Measurements from ENCODE around the gene ADARB2. TPM values are rescaled to one million over a fixed set of nuclear protein-coding genes. Genes with fewer than 3 reads are reported as not detected.
"Not testable (repeated sequence)": the region's sequence is repeated elsewhere in the genome, so short reads cannot be mapped to it uniquely, and the experiment has no call there.

ADARB2 gene
- total and polyA plus RNA-seq, 4 donors, result 0.22 to 1.3 (median 0.55) TPM

DNA sequence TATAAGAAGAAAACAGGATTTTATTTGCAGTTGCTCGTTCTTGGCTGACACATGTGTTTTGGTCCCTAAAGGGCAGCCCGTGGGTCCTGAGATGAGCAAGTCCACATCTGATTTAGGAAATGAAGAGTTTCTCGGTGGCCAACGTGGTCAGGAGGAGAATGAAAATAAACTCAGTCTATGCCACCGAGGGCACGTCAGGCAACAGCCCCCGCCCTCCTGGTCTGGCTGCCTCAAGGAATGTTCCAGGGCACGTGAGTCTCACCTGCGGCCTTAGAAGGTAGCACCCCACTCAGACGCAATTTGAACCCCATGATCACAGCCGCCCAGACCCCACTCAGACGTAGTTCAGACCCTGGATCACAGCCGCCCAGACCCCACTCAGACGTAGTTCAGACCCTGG lies 197.2 kb downstream of the ADARB2 start:
- no peak overlapping the region for H3K27ac ChIP-seq (ENCODE audit: low read depth in 1 of 2, low read length in 1 of 2)
- H3K27me3 ChIP-seq (ENCODE audit: control insufficient read depth in 3 of 3, insufficient read depth in 3 of 3, low read length in 2 of 3), result no peaks in the 10 kb centered on the region
- H3K4me3 ChIP-seq, result no peak overlapping the region
- TF ChIP-seq CTCF (IDR thresholded peaks at IDR 0.05; ENCODE audit: control extremely low read depth, extremely low read depth), result no peak
- H3K9me3 ChIP-seq (ENCODE audit: control insufficient read depth in 4 of 4, insufficient read depth in 3 of 4, low read length in 3 of 4), result no peaks in the 10 kb centered on the region
- H3K36me3 ChIP-seq (ENCODE audit: control insufficient read depth in 4 of 4, insufficient read depth in 4 of 4, low read length in 4 of 4), result no peaks in the 10 kb centered on the region
- no peak overlapping the region for H3K9ac ChIP-seq (ENCODE audit: insufficient read depth in 1 of 2, low read length in 2 of 2)
- no peaks in the 10 kb centered on the region for H3K4me1 ChIP-seq (ENCODE audit: control insufficient read depth in 5 of 5, insufficient read depth in 5 of 5, low read length in 5 of 5)
- WGBS, 2 donors, result 86 to 87% methylated on average over 13 to 14 of the region's 14 CpGs
- ATAC-seq (ENCODE audit: insufficient read depth, low FRiP score) (no peak), DNase-seq (no peak)

DNA sequence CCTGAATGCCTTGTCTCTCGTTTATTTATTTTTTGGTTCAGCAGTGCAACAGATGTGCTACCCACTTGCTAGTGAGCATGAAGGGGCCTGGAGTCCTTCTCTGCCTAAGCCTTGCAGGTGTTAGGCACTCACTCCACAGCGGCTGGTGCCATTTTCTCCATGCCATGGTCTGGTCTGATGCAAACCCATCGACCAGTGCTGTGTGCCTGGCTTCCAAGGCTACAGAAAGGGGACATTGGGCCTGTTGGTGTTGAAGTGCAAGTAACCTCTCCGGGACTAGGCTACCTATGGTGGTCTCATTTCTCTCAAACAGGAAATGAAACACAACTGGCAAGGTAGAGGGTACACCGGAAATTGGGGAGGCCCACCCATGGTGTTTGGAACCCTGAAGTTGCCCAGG lies 198.1 kb downstream of the ADARB2 start:
- Histone ChIP-seq H3K27me3 (ENCODE audit: control insufficient read depth in 3 of 3, insufficient read depth in 3 of 3, low read length in 2 of 3) (no peaks in the 10 kb centered on the region), H3K4me1 (ENCODE audit: control insufficient read depth in 5 of 5, insufficient read depth in 5 of 5, low read length in 5 of 5) (no peaks in the 10 kb centered on the region), H3K9me3 (ENCODE audit: control insufficient read depth in 4 of 4, insufficient read depth in 3 of 4, low read length in 3 of 4) (no peaks in the 10 kb centered on the region), H3K36me3 (ENCODE audit: control insufficient read depth in 4 of 4, insufficient read depth in 4 of 4, low read length in 4 of 4) (no peaks in the 10 kb centered on the region), H3K27ac (ENCODE audit: low read depth in 1 of 2, low read length in 1 of 2) (no peak overlapping the region), H3K4me3 (no peak overlapping the region), H3K9ac (ENCODE audit: insufficient read depth in 1 of 2, low read length in 2 of 2) (no peak overlapping the region)
- ATAC-seq (ENCODE audit: insufficient read depth, low FRiP score) (no peak), DNase-seq (no peak)
- 77 to 78% methylated on average over 5 of the region's 5 CpGs for WGBS, 2 donors
- TF ChIP-seq CTCF (IDR thresholded peaks at IDR 0.05; ENCODE audit: control extremely low read depth, extremely low read depth), result no peak

GRCh38 chr10:1538531-1539061 lies 198.7 kb downstream of the ADARB2 start:
- Histone ChIP-seq H3K36me3 (ENCODE audit: control insufficient read depth in 4 of 4, insufficient read depth in 4 of 4, low read length in 4 of 4) (no peaks in the 10 kb centered on the region), H3K27me3 (ENCODE audit: control insufficient read depth in 3 of 3, insufficient read depth in 3 of 3, low read length in 2 of 3) (no peaks in the 10 kb centered on the region), H3K9me3 (ENCODE audit: control insufficient read depth in 4 of 4, insufficient read depth in 3 of 4, low read length in 3 of 4) (no peaks in the 10 kb centered on the region), H3K9ac (ENCODE audit: insufficient read depth in 1 of 2, low read length in 2 of 2) (no peak overlapping the region), H3K4me3 (no peak overlapping the region), H3K27ac (ENCODE audit: low read depth in 1 of 2, low read length in 1 of 2) (no peak overlapping the region), H3K4me1 (ENCODE audit: control insufficient read depth in 5 of 5, insufficient read depth in 5 of 5, low read length in 5 of 5) (no peaks in the 10 kb centered on the region)
- DNase-seq (no peak), ATAC-seq (ENCODE audit: insufficient read depth, low FRiP score) (peak; percentile 27)
- no peak for TF ChIP-seq CTCF (IDR thresholded peaks at IDR 0.05; ENCODE audit: control extremely low read depth, extremely low read depth)
- 80 to 88% methylated on average over 19 to 20 of the region's 20 CpGs for WGBS, 2 donors

- ATAC-seq (ENCODE audit: insufficient read depth, low FRiP score), result no peak
- 67 to 71% methylated on average over 7 to 8 of the region's 8 CpGs for WGBS, 2 donors
- DNase-seq, result no peak
- Histone ChIP-seq H3K9ac (ENCODE audit: insufficient read depth in 1 of 2, low read length in 2 of 2) (no peak overlapping the region), H3K36me3 (ENCODE audit: control insufficient read depth in 4 of 4, insufficient read depth in 4 of 4, low read length in 4 of 4) (no peaks in the 10 kb centered on the region), H3K4me1 (ENCODE audit: control insufficient read depth in 5 of 5, insufficient read depth in 5 of 5, low read length in 5 of 5) (no peaks in the 10 kb centered on the region), H3K27ac (ENCODE audit: low read depth in 1 of 2, low read length in 1 of 2) (no peak overlapping the region), H3K4me3 (no peak overlapping the region), H3K27me3 (ENCODE audit: control insufficient read depth in 3 of 3, insufficient read depth in 3 of 3, low read length in 2 of 3) (no peaks in the 10 kb centered on the region), H3K9me3 (ENCODE audit: control insufficient read depth in 4 of 4, insufficient read depth in 3 of 4, low read length in 3 of 4) (no peaks in the 10 kb centered on the region)
- TF ChIP-seq CTCF (IDR thresholded peaks at IDR 0.05; ENCODE audit: control extremely low read depth, extremely low read depth), result no peak
Observed at GRCh38 chr10:1538121-1538520, 199.2 kb downstream of the ADARB2 start.

- H3K4me3 ChIP-seq; H3K27ac ChIP-seq (ENCODE audit: low read depth in 1 of 2, low read length in 1 of 2): not testable (repeated sequence)
- 98 to 99% methylated on average over 2 of the region's 2 CpGs for WGBS, 2 donors
Observed at GRCh38 chr10:1537449-1537848, 199.9 kb downstream of the ADARB2 start.

More at GRCh38 chr10:1537449-1537848, 199.9 kb downstream of the ADARB2 start:
- H3K4me1 ChIP-seq (ENCODE audit: control insufficient read depth in 5 of 5, insufficient read depth in 5 of 5, low read length in 5 of 5); ATAC-seq (ENCODE audit: insufficient read depth, low FRiP score); H3K9me3 ChIP-seq (ENCODE audit: control insufficient read depth in 4 of 4, insufficient read depth in 3 of 4, low read length in 3 of 4); DNase-seq; H3K9ac ChIP-seq (ENCODE audit: insufficient read depth in 1 of 2, low read length in 2 of 2); H3K36me3 ChIP-seq (ENCODE audit: control insufficient read depth in 4 of 4, insufficient read depth in 4 of 4, low read length in 4 of 4); H3K27me3 ChIP-seq (ENCODE audit: control insufficient read depth in 3 of 3, insufficient read depth in 3 of 3, low read length in 2 of 3): not testable (repeated sequence)
